Kidney (tissue), 14 donors: ENCODE measurements around the gene KPTN. TPM values are rescaled to one million over a fixed set of nuclear protein-coding genes. Genes with fewer than 3 reads are reported as not detected.

Experiments
- DNase-seq, 5 donors: peaks; one replicate each; pipeline ENCODE4 v3.0.0-alpha.2; 2013 to 2020
- FAIRE-seq: peaks from 2 replicates; lab custom pipeline; 2012; peaks lifted over from hg19 to GRCh38; lab: Jason Lieb, UNC
- H3K27ac ChIP-seq, 2 donors: one replicate each; pipeline ENCODE4 v1.7.0; 2013; ENCODE audit warnings: low read depth in 2 of 2, low read length in 2 of 2, inconsistent platforms in 1 of 2
- H3K27me3 ChIP-seq: one replicate; pipeline ENCODE4 v1.7.1; 2013; ENCODE audit warnings: low read length, inconsistent platforms; ENCODE audit not compliant: control insufficient read depth, insufficient read depth
- H3K36me3 ChIP-seq, 3 donors: one replicate each; pipeline versions ENCODE4 v1.7.0 to v1.7.1; 2013; ENCODE audit warnings: low read length in 3 of 3, control low read depth in 1 of 3, inconsistent platforms in 1 of 3; ENCODE audit not compliant: insufficient read depth in 3 of 3, control insufficient read depth in 2 of 3
- H3K4me1 ChIP-seq, 3 donors: one replicate each; pipeline versions ENCODE4 v1.7.0 to v1.7.1; 2013; ENCODE audit warnings: low read length in 3 of 3, inconsistent platforms in 1 of 3, low read depth in 1 of 3; ENCODE audit not compliant: control insufficient read depth in 2 of 3, insufficient read depth in 2 of 3
- H3K4me3 ChIP-seq, 3 donors: one replicate each; pipeline versions ENCODE4 v1.7.0 to v1.8.1; 2013; ENCODE audit warnings: low read length in 3 of 3, control low read depth in 1 of 3, inconsistent platforms in 1 of 3
- H3K9ac ChIP-seq, 3 donors: one replicate each; pipeline versions ENCODE4 v1.7.0 to v1.7.1; 2013; ENCODE audit warnings: low read length in 3 of 3, control low read depth in 1 of 3, inconsistent platforms in 1 of 3
- H3K9me3 ChIP-seq, 3 donors: one replicate each; pipeline versions ENCODE4 v1.7.0 to v1.7.1; 2013; ENCODE audit warnings: low read length in 3 of 3, control low read depth in 1 of 3, inconsistent platforms in 1 of 3; ENCODE audit not compliant: control insufficient read depth in 2 of 3, insufficient read depth in 1 of 3
- CTCF ChIP-seq: IDR thresholded peaks from 3 replicates; pipeline ENCODE4 v1.5.1; 2012; ENCODE audit warnings: mild to moderate bottlenecking, moderate library complexity, borderline replicate concordance; ENCODE audit not compliant: insufficient read depth; ENCODE audit errors: extremely low read depth
- intact Hi-C: fragments of 100-400 bp; cut with DNase I; formaldehyde crosslinking; loops from one replicate; pipeline ENCODE4 v1.11.1; 2022
- polyA plus RNA-seq: library from polyadenylated mRNA; stranded (reverse); fragments of 350-450 nt; fragmentation: Illumina TruSeq; extraction: RNeasy Lipid Tissue Mini Kit (QIAGEN cat#74804); gene quantifications from one replicate; pipeline ENCODE4 v1.2.3, GENCODE V29; 2014; ENCODE audit warnings: low read depth, low replicate concordance; ENCODE audit not compliant: insufficient read depth
- total RNA-seq: library from RNA; stranded (reverse); fragmentation: NEBNext Ultra II Directional; extraction: Animal tissue kit (Norgen Biotek cat#: 25700); gene quantifications from one replicate; pipeline ENCODE4 v1.2.1, GENCODE V29; 2021
- donor health status: control.
- donor health status: control.
- donor health status: control.
- donor health status: control.
- donor health status: control.
- donor health status: DM: yes; HTN: yes; CAD: no.
- donor health status: Normal renal cell carcinoma (clear cell type).

Gene KPTN
- total and polyA plus RNA-seq, 2 donors from 2014 or later = 7.4 to 25.5 TPM

DNA sequence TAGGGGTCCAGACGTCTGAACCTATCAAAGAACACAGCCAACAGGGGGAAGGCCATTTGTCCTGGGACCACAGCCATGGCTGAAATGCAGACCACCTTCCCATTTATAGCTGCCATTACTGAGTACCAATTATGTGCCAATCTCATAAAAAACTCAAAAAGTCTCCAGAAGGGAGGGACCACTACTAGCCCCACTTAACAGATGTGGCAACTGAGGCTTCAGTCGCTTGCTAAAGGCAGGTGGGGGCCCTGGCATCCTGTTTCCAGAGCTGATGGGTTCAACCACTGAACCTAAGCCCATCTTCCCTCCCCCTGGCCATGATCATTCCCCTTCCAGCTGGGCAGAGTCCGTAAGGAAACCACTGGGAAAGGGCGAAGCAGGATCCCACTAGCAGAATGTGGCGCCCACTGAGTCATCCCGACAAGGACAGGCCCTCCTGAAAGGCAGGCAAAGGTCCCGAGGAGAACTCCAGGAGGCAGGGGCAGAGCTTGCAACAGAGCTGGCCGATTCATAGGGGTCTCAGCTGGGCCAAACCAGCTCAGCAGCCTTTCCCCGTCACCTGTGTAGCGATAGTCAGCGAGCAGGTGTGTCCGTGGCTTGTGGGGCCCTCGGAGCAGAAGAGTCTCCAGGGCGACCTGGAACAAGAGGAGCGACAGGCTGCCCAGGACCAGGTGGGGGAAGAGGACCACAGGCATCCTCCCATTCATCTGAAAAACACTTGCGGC is 45.2 kb upstream of the KPTN start:
- no peak for TF ChIP-seq CTCF

DNA sequence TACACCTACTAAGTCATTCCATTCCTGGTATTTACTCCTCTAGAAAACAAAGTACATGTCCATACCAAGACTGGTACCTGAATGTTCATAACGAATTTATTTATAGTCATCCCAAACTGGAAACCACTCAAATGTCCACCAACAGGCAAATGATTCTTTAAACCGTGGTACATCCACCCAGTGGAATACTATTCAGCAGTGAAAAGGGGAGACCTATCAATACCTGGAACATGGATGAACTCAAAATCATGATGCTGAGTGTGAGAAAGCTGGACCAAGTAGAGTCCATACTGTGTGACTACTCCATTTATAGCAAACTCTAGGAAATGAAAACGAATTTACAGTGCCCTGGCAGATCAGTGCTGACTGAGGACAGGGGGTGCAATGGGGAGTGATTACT is 42.8 kb upstream of the KPTN start:
- peaks cover 0 to 3% (median 0%) of the 10 kb centered on the region in 3 donors for H3K4me1 ChIP-seq
- H3K36me3 ChIP-seq = no peaks in the 10 kb centered on the region
- no peak overlapping the region for H3K4me3 ChIP-seq
- no peak overlapping the region for H3K9ac ChIP-seq
- intact Hi-C loops = no loop called here
- no peaks in the 10 kb centered on the region for H3K9me3 ChIP-seq
- H3K27me3 ChIP-seq = no peaks in the 10 kb centered on the region
- no peak overlapping the region for H3K27ac ChIP-seq
- no peak for DNase-seq
- FAIRE-seq = no peak
- TF ChIP-seq CTCF = no peak

More for the DNA sequence above, 45.2 kb upstream of the KPTN start:
- H3K27ac ChIP-seq = no peak overlapping the region
- DNase-seq (no peak), FAIRE-seq (no peak)
- intact Hi-C loops = no loop called here
- no peaks in the 10 kb centered on the region for H3K27me3 ChIP-seq
- H3K36me3 ChIP-seq = no peaks in the 10 kb centered on the region
- H3K9ac ChIP-seq = no peak overlapping the region
- no peaks in the 10 kb centered on the region for H3K4me1 ChIP-seq
- H3K4me3 ChIP-seq = no peak overlapping the region
- H3K9me3 ChIP-seq = no peaks in the 10 kb centered on the region

GRCh38 chr19:47523473-47523872 is 39.5 kb upstream of the KPTN start:
- H3K27ac ChIP-seq = no peak overlapping the region
- no peak for TF ChIP-seq CTCF
- DNase-seq = peak in 3 of 5 donors; percentile 32 to 66 (median 32)
- no peak overlapping the region for H3K9ac ChIP-seq
- H3K4me1 ChIP-seq = peaks cover 0 to 3% (median 0%) of the 10 kb centered on the region in 3 donors
- intact Hi-C loops = no loop called here
- no peak overlapping the region for H3K4me3 ChIP-seq
- H3K27me3 ChIP-seq = no peaks in the 10 kb centered on the region
- FAIRE-seq = no peak
- H3K36me3 ChIP-seq = no peaks in the 10 kb centered on the region
- H3K9me3 ChIP-seq = no peaks in the 10 kb centered on the region
